IMR-90 (cell line): Measurements from ENCODE around the gene ST8SIA4. TPM values are rescaled to one million over a fixed set of nuclear protein-coding genes. Genes with fewer than 3 reads are reported as not detected.

Source experiments
- ATAC-seq: fragments of 200-7000 bp; cut with Tn5 transposase; 2 replicates; pipeline ENCODE4 v1.9.1; 2020; ENCODE audit warnings: low read depth, mild to moderate bottlenecking, moderate library complexity
- BruUV-seq: library from RNA; stranded (reverse); fragments of 400-500 nt; replicated peaks from 2 replicates; lab custom pipeline; 2021; lab: Mats Ljungman, UMichigan
- CTCF ChIA-PET: fragments of 300-600 bp; formaldehyde crosslinking; extraction: SDS; loops from one replicate; lab custom pipeline; 2021; ENCODE audit warnings: antibody characterized with exemption; lab: Yijun Ruan, JAX
- POLR2A ChIA-PET: fragments of 300-600 bp; sonication (Branson Sonifier 250); formaldehyde crosslinking; loops from one replicate; lab custom pipeline; 2022; ENCODE audit warnings: antibody characterized with exemption; ENCODE audit not compliant: unreplicated experiment; lab: Charles Lee
- DNase-seq: peaks from one replicate; pipeline ENCODE4 v3.0.0; 2013
- H2AFZ ChIP-seq: replicated peaks from 2 replicates; pipeline ENCODE3; 2013; ENCODE audit warnings: low read length, mild to moderate bottlenecking; ENCODE audit not compliant: poor library complexity
- H2AK5ac ChIP-seq: 2 replicates; pipeline ENCODE4 v1.6.1; 2013; ENCODE audit warnings: low read depth, low read length, inconsistent platforms
- H2AK9ac ChIP-seq: replicated peaks from 2 replicates; pipeline ENCODE3; 2013; ENCODE audit warnings: mild to moderate bottlenecking, low read depth, low read length, moderate library complexity; ENCODE audit not compliant: poor library complexity
- H2BK120ac ChIP-seq: 2 replicates; pipeline ENCODE4 v1.6.1; 2013; ENCODE audit warnings: low read depth, low read length, inconsistent platforms
- H2BK15ac ChIP-seq: 3 replicates; pipeline ENCODE4 v1.6.1; 2013; ENCODE audit warnings: low read depth, low read length, inconsistent platforms
- H2BK20ac ChIP-seq: 2 replicates; pipeline ENCODE4 v1.6.1; 2013; ENCODE audit warnings: low read depth, mild to moderate bottlenecking, inconsistent platforms, low read length, moderate library complexity
- H2BK5ac ChIP-seq: 2 replicates; pipeline ENCODE4 v1.6.1; 2013; ENCODE audit warnings: mild to moderate bottlenecking, low read depth, low read length, inconsistent platforms; ENCODE audit not compliant: poor library complexity, severe bottlenecking
- H3K14ac ChIP-seq: replicated peaks from 2 replicates; pipeline ENCODE4 v1.6.1; 2013; ENCODE audit warnings: low read depth, low read length, inconsistent platforms
- H3K18ac ChIP-seq: 2 replicates; pipeline ENCODE4 v1.6.1; 2013; ENCODE audit warnings: low read depth, low read length, control low read depth
- H3K23ac ChIP-seq: 2 replicates; pipeline ENCODE4 v1.6.1; 2013; ENCODE audit warnings: low read depth, low read length, inconsistent platforms
- H3K27ac ChIP-seq: 2 replicates; pipeline ENCODE4 v1.5.1; 2013; ENCODE audit warnings: mild to moderate bottlenecking, control low read depth, low read length; ENCODE audit not compliant: insufficient read depth
- H3K27me3 ChIP-seq: 2 replicates; pipeline ENCODE4 v1.6.1; 2013; ENCODE audit warnings: low read length; ENCODE audit not compliant: control insufficient read depth, insufficient read depth
- H3K36me3 ChIP-seq: 2 replicates; pipeline ENCODE4 v1.6.1; 2013; ENCODE audit warnings: low read length, mixed read lengths; ENCODE audit not compliant: control insufficient read depth, insufficient read depth
- H3K4ac ChIP-seq: 2 replicates; pipeline ENCODE4 v1.6.1; 2013; ENCODE audit warnings: low read depth, low read length, inconsistent platforms
- H3K4me1 ChIP-seq: 2 replicates; pipeline ENCODE4 v1.6.1; 2013; ENCODE audit warnings: low read length, mixed read lengths; ENCODE audit not compliant: control insufficient read depth, insufficient read depth
- H3K4me2 ChIP-seq: 2 replicates; pipeline ENCODE4 v1.6.1; 2013; ENCODE audit warnings: low read depth, mild to moderate bottlenecking, control low read depth, low read length, moderate library complexity
- H3K4me3 ChIP-seq: 2 replicates; pipeline ENCODE4 v1.5.1; 2013; ENCODE audit warnings: low read depth, mild to moderate bottlenecking, control low read depth, low read length, moderate library complexity; ENCODE audit not compliant: insufficient read depth
- H3K56ac ChIP-seq: 2 replicates; pipeline ENCODE4 v1.6.1; 2013; ENCODE audit warnings: low read length, inconsistent platforms; ENCODE audit not compliant: insufficient read depth; ENCODE audit errors: extremely low read depth
- H3K79me1 ChIP-seq, 2 experiments: 2 replicates each; pipeline ENCODE4 v1.6.1; 2013; ENCODE audit warnings: low read length in 2 of 2, inconsistent platforms in 1 of 2, low read depth in 1 of 2
- H3K9ac ChIP-seq: 2 replicates; pipeline ENCODE4 v1.6.1; 2013; ENCODE audit warnings: low read depth, low read length, control low read depth
- H3K9me1 ChIP-seq: 2 replicates; pipeline ENCODE4 v1.6.1; 2013; ENCODE audit warnings: low read length, inconsistent platforms; ENCODE audit not compliant: insufficient read depth
- H3K9me3 ChIP-seq: 2 replicates; pipeline ENCODE4 v1.6.1; 2013; ENCODE audit warnings: low read length; ENCODE audit not compliant: control insufficient read depth, insufficient read depth
- H4K20me1 ChIP-seq: 2 replicates; pipeline ENCODE4 v1.6.1; 2013; ENCODE audit warnings: low read length, inconsistent platforms; ENCODE audit not compliant: insufficient read depth
- H4K5ac ChIP-seq: 2 replicates; pipeline ENCODE4 v1.6.1; 2013; ENCODE audit warnings: mild to moderate bottlenecking, low read depth, low read length, control low read depth
- H4K8ac ChIP-seq, 2 experiments: 2 replicates each; pipeline ENCODE4 v1.6.1; 2013; ENCODE audit warnings: low read depth in 2 of 2, low read length in 2 of 2, control low read depth in 1 of 2, inconsistent platforms in 1 of 2
- H4K91ac ChIP-seq: 2 replicates; pipeline ENCODE4 v1.6.1; 2013; ENCODE audit warnings: low read depth, low read length, inconsistent platforms; ENCODE audit not compliant: insufficient read depth
- CEBPB ChIP-seq: IDR thresholded peaks from 2 replicates; pipeline ENCODE4 v1.6.1; 2012; ENCODE audit warnings: low read depth, low read length, improper control_type of control experiment
- CTCF ChIP-seq: conservative IDR thresholded peaks from 2 replicates; pipeline ENCODE4 v1.5.1; 2012; ENCODE audit warnings: mild to moderate bottlenecking, low read depth, low read length, improper control_type of control experiment
- ELK1 ChIP-seq: fragments of 150-350 bp; IDR thresholded peaks from 2 replicates; pipeline ENCODE4 v1.6.1; 2016; ENCODE audit warnings: low read depth, mild to moderate bottlenecking, low read length, moderate library complexity, borderline replicate concordance
- FOS ChIP-seq: fragments of 150-350 bp; IDR thresholded peaks from 2 replicates; pipeline ENCODE4 v1.6.1; 2016; ENCODE audit warnings: low read depth, low read length
- MAFK ChIP-seq: IDR thresholded peaks from 2 replicates; pipeline ENCODE4 v1.6.1; 2012; ENCODE audit warnings: low read depth, low read length, improper control_type of control experiment
- MAZ ChIP-seq: IDR thresholded peaks from 2 replicates; pipeline ENCODE4 v1.6.1; 2012; ENCODE audit warnings: low read depth, mild to moderate bottlenecking, low read length, improper control_type of control experiment, moderate library complexity, borderline replicate concordance
- MXI1 ChIP-seq: IDR thresholded peaks from 2 replicates; pipeline ENCODE4 v1.6.1; 2012; ENCODE audit warnings: low read depth, mild to moderate bottlenecking, low read length, moderate library complexity, borderline replicate concordance
- NFE2L2 ChIP-seq: fragments of 150-350 bp; IDR thresholded peaks from 2 replicates; pipeline ENCODE4 v1.6.1; 2016; ENCODE audit warnings: low read depth, mild to moderate bottlenecking, low read length
- POLR2A ChIP-seq: IDR thresholded peaks from 2 replicates; pipeline ENCODE4 v1.6.1; 2012; ENCODE audit warnings: mild to moderate bottlenecking, low read depth, low read length
- WGBS, 2 experiments: methylation state at CpG; one replicate each; pipeline versions ENCODE4 v1.1.5 to v1.1.7; 2013; ENCODE audit warnings: missing lambda C conversion rate in 2 of 2; ENCODE audit not compliant: insufficient read length in 1 of 2; ENCODE audit errors: extremely low coverage in 2 of 2; 5-methylcytosine and 5-hydroxymethylcytosine counted together
- dilution Hi-C: fragments of 300-500 bp; cut with HindIII; formaldehyde crosslinking; loops from one replicate; pipeline ENCODE4 v1.14.3; 2018; ENCODE audit warnings: low sequenced_read_pairs; ENCODE audit not compliant: unreplicated experiment
- in situ Hi-C: fragments of 300-500 bp; cut with MboI; formaldehyde crosslinking; loops from 3 replicates; pipeline ENCODE4 v1.14.3; 2019; ENCODE audit warnings: low sequenced_read_pairs, inconsistent platforms, mixed read lengths
- intact Hi-C: fragments of 100-400 bp; cut with micrococcal nuclease; formaldehyde crosslinking; loops from 2 replicates; pipeline ENCODE4 v1.10.0; 2022
- polyA plus RNA-seq, 3 experiments: library from polyadenylated mRNA; depleted of rRNA; stranded (reverse); fragments of >200 nt; gene quantifications; 2 replicates each; pipeline ENCODE4 v1.2.3, GENCODE V29; 2012; ENCODE audit warnings: low replicate concordance in 1 of 3
- total RNA-seq: library from RNA; depleted of rRNA; stranded (reverse); fragments of >200 nt; gene quantifications from 2 replicates; pipeline ENCODE4 v1.2.3, GENCODE V29; 2012
- TF ChIP-seq, protein P1 (sequence below): fragments of 150-350 bp; IDR thresholded peaks from 2 replicates; pipeline ENCODE4 v1.6.1; 2017; ENCODE audit warnings: mild to moderate bottlenecking, antibody characterized with exemption, low read length, low read depth

The ST8SIA4 gene
- total and polyA plus RNA-seq, 2 of the 4 experiments (the other 2 are of a cell fraction), result 0.02 to 0.18 TPM

- no peak for TF ChIP-seq MXI1
Observed at GRCh38 chr5:100832252-100833230, 70.5 kb downstream of the ST8SIA4 start (continued).

- Histone ChIP-seq H3K4me1 (no peaks in the 10 kb centered on the region), H3K4ac (no peak overlapping the region), H2AK9ac (no peak overlapping the region), H3K27me3 (no peaks in the 10 kb centered on the region), H3K79me1 (no peaks in the 10 kb centered on the region), H3K56ac (no peak overlapping the region), H3K9ac (no peak overlapping the region), H2AK5ac (no peak overlapping the region), H2AFZ (no peak overlapping the region), H3K4me2 (no peak overlapping the region), H4K91ac (no peak overlapping the region), H3K23ac (no peak overlapping the region), H3K9me3 (no peaks in the 10 kb centered on the region), H3K14ac (no peak overlapping the region), H4K20me1 (no peaks in the 10 kb centered on the region), H4K5ac (no peak overlapping the region), H3K9me1 (no peaks in the 10 kb centered on the region), H2BK20ac (no peak overlapping the region), H2BK5ac (no peak overlapping the region), H3K36me3 (no peaks in the 10 kb centered on the region), H3K18ac (no peak overlapping the region), H2BK15ac (no peak overlapping the region), H3K27ac (no peak overlapping the region), H4K8ac (no peak overlapping the region), H3K4me3 (no peak overlapping the region), H2BK120ac (no peak overlapping the region)
- POLR2A ChIA-PET, result no interaction called here
- CTCF ChIA-PET, result no interaction called here
- WGBS, 2 experiments, result no CpG with 5 or more reads among the region's 9 CpGs
- dilution Hi-C loops, result no loop called here
- ATAC-seq, result no peak
- intact Hi-C loops, result no loop called here
- BruUV-seq, result no TSS peak
- in situ Hi-C loops, result no loop called here
- TF ChIP-seq, protein P1, sequence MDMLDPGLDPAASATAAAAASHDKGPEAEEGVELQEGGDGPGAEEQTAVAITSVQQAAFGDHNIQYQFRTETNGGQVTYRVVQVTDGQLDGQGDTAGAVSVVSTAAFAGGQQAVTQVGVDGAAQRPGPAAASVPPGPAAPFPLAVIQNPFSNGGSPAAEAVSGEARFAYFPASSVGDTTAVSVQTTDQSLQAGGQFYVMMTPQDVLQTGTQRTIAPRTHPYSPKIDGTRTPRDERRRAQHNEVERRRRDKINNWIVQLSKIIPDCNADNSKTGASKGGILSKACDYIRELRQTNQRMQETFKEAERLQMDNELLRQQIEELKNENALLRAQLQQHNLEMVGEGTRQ, result no peak
- TF ChIP-seq FOS (no peak), MAZ (no peak), CTCF (no peak), ELK1 (no peak), POLR2A (no peak), CEBPB (no peak), MXI1 (no peak), NFE2L2 (no peak), MAFK (no peak)
- no peak for DNase-seq
Observed at GRCh38 chr5:100828898-100829356, 74.2 kb downstream of the ST8SIA4 start.
